HG03432 (cell line): ENCODE measurements around the gene PLLP.

Experiments used
- ATAC-seq: cut with Tn5 transposase; IDR thresholded peaks from one replicate; pipeline ENCODE4 v1.9.1; 2021; ENCODE audit warnings: mild to moderate bottlenecking, moderate library complexity; ENCODE audit not compliant: unreplicated experiment

The PLLP gene

DNA sequence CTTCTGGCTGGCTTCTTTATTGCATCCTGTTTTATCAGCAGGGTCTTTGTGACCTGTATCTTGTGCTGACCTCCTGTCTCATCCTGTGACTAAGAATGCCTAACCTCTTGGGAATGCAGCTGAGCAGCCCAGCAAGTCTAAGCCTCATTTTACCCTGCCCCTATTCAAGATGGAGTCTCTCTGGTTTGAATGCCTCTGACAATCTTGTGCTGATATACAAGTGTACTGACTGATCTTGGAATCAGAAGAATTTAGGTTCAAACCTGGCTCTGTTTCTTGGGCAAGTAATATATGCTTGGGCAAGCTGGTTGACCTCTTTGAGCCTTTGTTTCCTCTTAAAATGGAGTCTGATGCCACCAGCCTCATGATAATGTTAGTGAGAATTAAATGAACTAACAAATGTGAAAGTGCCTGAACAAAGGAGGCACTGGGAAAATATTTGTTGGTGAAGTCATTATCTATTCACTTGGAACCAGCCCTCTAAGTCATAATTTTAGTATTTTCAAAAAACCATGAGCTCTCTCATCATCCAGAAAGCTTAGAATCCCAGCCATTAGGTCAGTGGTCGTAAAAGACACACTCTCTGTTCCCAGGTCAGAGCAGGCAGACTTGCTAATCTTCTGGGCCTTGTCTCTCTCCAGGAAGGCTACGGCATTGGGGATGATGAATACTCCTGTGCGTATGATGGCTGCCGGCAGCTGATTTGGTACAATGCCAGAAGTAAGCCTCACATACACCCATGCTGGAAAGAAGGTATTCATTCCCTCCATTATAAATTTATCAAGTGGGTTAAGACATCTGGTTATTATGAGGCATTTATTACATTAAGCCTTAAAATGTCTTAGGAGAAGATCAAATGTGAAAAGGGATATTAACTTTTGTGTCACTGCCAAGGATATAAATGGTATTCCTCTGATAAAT lies 57.5 kb downstream of the PLLP start:
- ATAC-seq = no peak

DNA sequence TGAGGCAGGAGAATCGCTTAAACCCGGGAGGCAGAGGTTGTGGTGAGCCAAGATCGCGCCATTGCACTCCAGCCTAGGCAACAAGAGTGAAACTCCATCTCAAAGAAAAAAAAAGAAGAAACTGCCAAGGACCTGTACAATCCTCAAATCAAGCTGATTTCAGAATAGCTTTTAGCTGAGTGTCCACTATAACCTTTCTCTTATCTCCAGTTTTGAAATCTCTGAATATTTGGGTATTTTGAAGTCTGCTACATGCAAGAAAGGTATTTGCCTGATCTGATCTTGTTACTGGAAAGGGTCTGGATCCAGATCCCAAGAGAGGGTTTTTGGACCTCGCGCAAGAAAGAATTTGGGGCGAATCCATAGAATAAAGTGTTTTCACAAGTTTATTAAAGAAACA lies 58.5 kb downstream of the PLLP start:
- ATAC-seq = no peak

DNA sequence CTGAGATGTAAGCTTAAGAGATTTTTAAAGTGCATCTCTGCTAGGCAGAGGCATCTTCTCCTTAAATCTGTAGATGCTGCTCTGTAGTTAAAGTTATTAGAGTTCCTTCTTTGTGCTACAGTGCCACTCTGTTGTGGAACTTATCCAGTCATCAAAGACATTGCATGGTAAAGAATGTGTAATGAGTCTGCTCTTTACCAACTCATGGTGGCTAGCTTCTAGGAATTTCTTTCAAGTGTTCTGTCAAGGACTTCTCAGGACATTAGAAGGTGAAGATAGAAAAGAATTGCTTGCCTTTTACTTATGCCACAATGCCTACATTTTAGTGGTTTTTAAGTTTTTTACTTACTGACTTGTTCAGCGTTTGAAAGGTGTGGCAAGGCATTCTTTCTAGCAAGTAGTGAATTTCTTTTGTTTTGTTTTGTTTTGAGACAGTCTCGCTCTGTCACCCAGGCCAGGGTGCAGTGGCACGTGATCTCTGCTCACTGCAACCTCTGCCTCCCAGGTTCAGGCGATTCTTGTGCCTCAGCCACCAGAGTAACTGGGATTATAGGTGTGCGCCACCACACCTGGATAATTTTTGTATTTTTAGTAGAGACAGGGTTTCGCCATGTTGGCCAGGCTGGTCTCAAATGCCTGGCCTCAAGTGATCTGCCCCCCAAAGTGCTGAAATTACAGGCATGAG lies 59.7 kb downstream of the PLLP start:
- no peak for ATAC-seq

DNA sequence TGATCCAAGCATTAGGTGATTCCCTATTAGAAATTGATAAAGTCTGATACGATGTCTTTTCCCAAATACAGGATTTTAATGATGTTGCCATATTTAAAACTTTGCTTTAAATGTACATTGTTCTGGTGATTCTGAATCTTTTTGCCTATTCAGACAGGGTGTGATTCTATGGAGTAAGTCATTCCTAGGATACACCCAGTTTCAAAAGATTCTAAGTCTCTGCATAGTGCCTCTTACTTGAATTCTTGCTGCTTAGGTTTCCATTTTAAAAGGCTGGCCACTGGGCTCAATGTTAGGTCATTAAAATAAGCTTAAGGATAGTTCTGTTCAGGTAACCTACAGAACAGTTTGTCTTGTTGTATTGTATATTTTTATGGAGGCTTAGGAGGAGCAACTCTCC lies 61.4 kb downstream of the PLLP start:
- ATAC-seq = no peak

GRCh38 chr16:57216968-57217367 lies 67.5 kb downstream of the PLLP start:
- no peak for ATAC-seq

DNA sequence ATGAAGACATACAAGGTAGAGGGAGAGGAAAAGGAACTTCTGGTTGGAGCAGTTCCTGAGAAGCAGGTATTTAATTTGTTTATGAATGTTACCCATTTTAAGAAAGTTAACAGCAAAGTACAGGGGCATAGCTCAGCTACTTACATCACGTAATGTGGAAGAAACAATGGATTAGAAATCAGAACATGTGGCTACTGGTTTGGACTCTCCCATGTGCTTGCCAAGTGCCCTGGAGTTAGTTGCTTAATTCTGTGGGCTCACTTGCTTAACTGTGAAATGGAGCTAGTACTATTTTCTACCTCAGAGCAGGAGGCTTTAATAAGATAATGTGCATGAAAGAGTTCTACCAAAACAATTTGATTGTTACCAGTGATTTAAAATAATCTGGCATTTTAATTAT lies 71.0 kb downstream of the PLLP start:
- ATAC-seq = no peak

- no peak for ATAC-seq
Observed at GRCh38 chr16:57209780-57210179, 74.7 kb downstream of the PLLP start.

DNA sequence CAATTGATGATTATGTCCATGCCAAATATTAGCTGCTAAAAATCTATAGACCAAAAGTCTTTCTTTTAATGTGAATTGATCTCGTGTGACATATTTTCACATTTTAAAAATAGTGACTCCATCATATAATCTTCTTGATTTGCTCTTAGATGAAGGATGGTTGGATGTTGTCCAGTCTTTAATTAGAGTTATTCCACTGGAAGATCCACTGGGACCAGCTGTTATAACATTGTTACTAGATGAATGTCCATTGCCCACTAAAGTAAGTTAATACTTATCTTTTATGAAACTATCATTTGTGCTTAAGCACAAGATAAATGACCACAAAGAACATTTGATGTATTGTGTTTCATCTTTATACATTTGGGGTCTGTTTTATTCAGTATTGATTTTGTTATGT lies 75.5 kb downstream of the PLLP start:
- ATAC-seq = no peak
